HCT116 (cell line): ENCODE measurements around the gene OSER1.

Experiments
- POLR2A ChIP-seq: IDR thresholded peaks from 2 replicates; pipeline ENCODE4 v1.7.0; 2011; ENCODE audit warnings: borderline replicate concordance; ENCODE audit not compliant: insufficient read depth, insufficient read length; ENCODE audit errors: extremely low read depth
- TF ChIP-seq, protein P1 (sequence below), 3 experiments: fragments of 200-600 bp in 1 of 3; sonication (generic) in 1 of 3; IDR thresholded peaks in 2 of 3; conservative IDR thresholded peaks in 1 of 3; 2 replicates each; pipeline ENCODE4 v1.5.1; 2012 to 2017; ENCODE audit warnings: low read depth in 2 of 3, low read length in 2 of 3, antibody characterized with exemption in 1 of 3, borderline replicate concordance in 1 of 3, control low read depth in 1 of 3, mild to moderate bottlenecking in 1 of 3, mixed read lengths in 1 of 3, mixed run types in 1 of 3, moderate library complexity in 1 of 3; ENCODE audit not compliant: insufficient read depth in 1 of 3
- TF ChIP-seq, protein P2 (sequence below): IDR thresholded peaks from 2 replicates; pipeline ENCODE4 v1.6.1; 2011; ENCODE audit warnings: mild to moderate bottlenecking, low read length, moderate library complexity; ENCODE audit not compliant: insufficient replicate concordance; ENCODE audit errors: extremely low read depth

DNA sequence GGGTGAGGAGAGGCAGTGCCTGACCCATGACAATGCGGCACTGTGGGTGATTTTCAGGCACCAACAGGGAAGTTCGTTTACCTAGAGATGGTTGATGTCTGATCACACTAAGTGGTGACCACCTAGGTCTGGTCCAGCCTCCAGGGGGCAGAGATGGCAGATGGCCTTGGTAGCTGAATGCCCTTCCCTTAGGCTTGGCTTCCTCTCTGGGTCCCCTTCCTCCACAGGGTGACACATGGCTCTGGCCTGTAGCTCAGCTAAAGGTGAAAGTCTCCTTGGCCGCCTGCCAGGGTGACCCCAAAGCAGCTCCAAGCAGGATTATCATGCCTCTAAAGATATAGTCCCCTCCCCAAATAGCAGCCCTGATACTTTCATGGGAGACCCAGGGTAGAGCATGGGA lies 43.0 kb upstream of the OSER1 start:
- TF ChIP-seq, protein P1, sequence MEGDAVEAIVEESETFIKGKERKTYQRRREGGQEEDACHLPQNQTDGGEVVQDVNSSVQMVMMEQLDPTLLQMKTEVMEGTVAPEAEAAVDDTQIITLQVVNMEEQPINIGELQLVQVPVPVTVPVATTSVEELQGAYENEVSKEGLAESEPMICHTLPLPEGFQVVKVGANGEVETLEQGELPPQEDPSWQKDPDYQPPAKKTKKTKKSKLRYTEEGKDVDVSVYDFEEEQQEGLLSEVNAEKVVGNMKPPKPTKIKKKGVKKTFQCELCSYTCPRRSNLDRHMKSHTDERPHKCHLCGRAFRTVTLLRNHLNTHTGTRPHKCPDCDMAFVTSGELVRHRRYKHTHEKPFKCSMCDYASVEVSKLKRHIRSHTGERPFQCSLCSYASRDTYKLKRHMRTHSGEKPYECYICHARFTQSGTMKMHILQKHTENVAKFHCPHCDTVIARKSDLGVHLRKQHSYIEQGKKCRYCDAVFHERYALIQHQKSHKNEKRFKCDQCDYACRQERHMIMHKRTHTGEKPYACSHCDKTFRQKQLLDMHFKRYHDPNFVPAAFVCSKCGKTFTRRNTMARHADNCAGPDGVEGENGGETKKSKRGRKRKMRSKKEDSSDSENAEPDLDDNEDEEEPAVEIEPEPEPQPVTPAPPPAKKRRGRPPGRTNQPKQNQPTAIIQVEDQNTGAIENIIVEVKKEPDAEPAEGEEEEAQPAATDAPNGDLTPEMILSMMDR (IDR thresholded peaks at IDR 0.05 in 2 of 3, conservative IDR thresholded peaks at IDR 0.05 in 1 of 3; ENCODE audit: borderline replicate concordance in 1 of 3, insufficient read depth in 1 of 3, low read depth in 2 of 3, low read length in 2 of 3) = peak in 1 of 3 experiments; percentile 34; a peak in 2 of 6 replicates
- TF ChIP-seq POLR2A = no peak
- TF ChIP-seq, protein P2, sequence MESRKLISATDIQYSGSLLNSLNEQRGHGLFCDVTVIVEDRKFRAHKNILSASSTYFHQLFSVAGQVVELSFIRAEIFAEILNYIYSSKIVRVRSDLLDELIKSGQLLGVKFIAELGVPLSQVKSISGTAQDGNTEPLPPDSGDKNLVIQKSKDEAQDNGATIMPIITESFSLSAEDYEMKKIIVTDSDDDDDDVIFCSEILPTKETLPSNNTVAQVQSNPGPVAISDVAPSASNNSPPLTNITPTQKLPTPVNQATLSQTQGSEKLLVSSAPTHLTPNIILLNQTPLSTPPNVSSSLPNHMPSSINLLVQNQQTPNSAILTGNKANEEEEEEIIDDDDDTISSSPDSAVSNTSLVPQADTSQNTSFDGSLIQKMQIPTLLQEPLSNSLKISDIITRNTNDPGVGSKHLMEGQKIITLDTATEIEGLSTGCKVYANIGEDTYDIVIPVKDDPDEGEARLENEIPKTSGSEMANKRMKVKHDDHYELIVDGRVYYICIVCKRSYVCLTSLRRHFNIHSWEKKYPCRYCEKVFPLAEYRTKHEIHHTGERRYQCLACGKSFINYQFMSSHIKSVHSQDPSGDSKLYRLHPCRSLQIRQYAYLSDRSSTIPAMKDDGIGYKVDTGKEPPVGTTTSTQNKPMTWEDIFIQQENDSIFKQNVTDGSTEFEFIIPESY = no peak
